ENCODE data around the gene SLC17A5. TPM values are rescaled to one million over a fixed set of nuclear protein-coding genes. Genes with fewer than 3 reads are reported as not detected.
"Not testable (repeated sequence)": the region's sequence is repeated elsewhere in the genome, so short reads cannot be mapped to it uniquely, and the experiment has no call there.

The SLC17A5 gene
- polyA plus RNA-seq, 4 donors, result 17.7 to 20.3 (median 18.9) TPM

GRCh38 chr6:73623480-73623879 is 30.3 kb downstream of the SLC17A5 start:
- DNase-seq (ENCODE audit: low read depth in 4 of 4, low spot score in 2 of 4), result not testable (repeated sequence)

- not testable (repeated sequence) for DNase-seq (ENCODE audit: low read depth in 4 of 4, low spot score in 2 of 4)
Observed at GRCh38 chr6:73618082-73618481, 35.7 kb downstream of the SLC17A5 start.

DNA sequence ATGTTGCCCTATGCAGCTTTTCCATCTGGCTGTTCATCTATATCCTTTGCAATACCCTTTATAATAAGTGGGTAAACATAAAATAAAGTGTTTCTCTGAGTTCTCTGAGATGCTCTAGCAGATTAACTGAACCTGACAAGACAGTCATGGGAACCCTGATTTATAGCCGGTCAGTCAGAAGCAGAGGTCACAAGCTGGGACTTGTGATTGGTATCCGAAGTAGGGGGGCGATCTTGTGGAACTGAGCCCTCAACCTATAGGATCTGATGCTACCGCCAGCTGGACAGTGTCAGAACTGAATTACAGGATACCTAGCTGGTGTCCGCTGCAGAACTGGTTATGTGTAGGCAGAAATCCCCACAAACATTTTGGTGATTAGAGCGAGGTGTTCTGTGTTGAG is 39.0 kb downstream of the SLC17A5 start:
- no peak for DNase-seq (ENCODE audit: low read depth in 4 of 4, low spot score in 2 of 4)

DNA sequence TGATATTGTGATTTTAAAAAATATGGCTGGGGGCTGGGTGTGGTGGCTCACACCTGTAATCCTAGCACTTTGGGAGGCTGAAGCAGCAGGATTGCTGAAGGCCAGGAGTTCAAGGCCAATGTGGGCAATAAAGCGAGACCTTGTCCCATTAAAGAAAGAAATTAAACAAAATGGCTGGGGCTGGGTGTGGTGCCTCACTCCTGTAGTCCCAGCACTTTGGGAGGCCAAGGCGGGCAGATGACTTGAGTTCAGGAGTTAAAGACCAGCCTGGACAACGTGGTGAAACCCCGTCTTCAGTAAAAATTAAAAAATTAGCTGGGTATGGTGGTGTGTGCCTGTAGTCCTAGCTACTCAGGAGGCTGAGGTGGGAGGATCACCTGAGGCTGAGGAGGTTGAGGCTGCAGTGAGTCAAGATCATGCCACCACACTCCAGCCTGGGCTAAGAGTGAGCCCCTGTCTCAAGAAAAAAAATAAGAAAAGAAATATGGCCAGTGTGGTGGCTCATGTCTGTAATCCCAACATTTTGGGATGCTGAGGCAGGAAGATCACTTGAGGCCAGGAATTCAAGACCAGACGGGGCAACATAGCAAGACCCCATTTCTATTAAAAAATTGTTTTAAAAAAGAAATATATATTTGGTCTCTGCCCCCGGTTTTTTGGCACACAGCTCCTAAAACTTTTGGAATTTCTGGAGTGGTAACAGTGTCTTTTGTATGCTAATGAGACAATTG is 39.8 kb downstream of the SLC17A5 start:
- no peak for DNase-seq (ENCODE audit: low read depth in 4 of 4, low spot score in 2 of 4)

DNA sequence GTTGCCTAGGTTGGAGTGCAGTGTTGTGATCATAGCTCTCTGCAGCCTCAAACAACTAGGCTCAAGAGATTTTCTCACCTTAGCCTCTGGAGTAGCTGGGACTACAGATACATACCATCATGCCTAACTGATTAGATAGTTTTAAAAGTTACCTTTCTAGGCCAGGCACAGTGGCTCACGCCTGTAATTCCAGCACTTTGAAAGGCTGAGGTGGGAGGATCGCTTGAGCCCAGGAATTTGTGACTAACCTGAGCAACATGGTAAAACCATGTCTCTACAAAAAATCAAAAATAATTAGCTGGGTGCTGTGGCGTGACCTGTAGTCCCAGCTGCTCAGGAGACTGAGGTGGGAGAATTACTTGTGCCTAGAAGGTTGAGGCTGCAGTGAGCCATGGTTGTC is 41.2 kb downstream of the SLC17A5 start:
- no peak for DNase-seq (ENCODE audit: low read depth in 4 of 4, low spot score in 2 of 4)

DNA sequence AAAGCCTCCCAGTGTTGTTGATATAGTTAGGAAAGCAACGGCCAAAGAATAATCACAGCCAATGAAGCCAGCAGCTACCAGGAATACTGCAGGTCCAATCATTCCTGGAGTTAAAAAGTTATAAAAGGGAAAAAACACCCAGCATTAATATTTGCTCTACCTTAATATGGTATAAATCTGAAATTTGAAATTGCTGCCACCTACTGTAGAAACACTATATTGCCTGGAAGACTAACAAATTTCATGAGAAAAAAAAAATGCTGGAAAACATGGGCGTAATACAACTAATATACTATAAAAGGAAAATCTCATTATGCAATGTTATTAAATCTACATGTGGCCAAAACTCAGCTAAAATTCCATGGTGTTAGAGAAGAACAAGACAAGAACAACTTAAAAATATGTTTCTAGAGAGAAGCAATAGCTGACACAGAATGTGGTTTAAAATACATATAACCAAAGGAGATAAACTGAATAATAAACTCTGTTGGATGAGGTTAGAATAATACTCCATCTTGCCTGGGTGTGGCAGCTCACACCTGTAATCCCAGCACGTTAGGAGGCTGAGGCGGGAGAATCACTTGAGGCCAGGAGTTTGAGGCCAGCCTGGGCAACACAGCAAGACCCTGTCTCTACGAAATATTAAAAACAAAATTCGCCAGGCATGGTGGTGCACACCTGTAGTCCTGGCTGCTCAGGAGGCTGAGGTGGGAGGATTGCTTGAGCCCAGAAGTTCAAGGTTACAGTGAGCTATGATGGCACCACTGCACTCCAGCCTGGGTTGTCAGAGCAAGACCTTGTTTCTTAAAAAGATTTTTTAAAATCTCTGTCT is 43.1 kb downstream of the SLC17A5 start:
- DNase-seq (ENCODE audit: low read depth in 4 of 4, low spot score in 2 of 4), result peak in 1 of 4 donors; percentile 48

- DNase-seq (ENCODE audit: low read depth in 4 of 4, low spot score in 2 of 4), result no peak
Observed at GRCh38 chr6:73608761-73609160, 45.0 kb downstream of the SLC17A5 start.

DNA sequence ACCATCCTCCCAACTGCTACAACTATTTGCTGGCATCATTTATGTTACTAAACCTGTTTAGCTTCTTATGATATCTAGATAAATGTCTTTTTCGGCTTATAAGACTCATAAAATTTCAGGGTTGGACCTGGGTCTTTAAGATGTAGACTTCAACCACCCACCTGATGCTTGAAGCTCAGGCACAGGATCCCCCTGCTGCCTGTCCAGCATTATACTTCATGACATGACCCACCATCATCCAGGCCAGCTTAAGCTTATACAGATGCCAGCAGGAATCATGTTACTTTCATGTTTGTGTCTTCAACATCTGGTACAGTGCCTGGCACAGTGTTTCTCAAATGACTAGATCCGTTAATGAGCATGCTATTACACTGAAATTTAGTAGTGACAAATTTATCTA is 47.4 kb downstream of the SLC17A5 start:
- no peak for DNase-seq (ENCODE audit: low read depth in 4 of 4, low spot score in 2 of 4)

GRCh38 chr6:73604461-73604860 is 49.3 kb downstream of the SLC17A5 start:
- no peak for DNase-seq (ENCODE audit: low read depth in 4 of 4, low spot score in 2 of 4)

DNA sequence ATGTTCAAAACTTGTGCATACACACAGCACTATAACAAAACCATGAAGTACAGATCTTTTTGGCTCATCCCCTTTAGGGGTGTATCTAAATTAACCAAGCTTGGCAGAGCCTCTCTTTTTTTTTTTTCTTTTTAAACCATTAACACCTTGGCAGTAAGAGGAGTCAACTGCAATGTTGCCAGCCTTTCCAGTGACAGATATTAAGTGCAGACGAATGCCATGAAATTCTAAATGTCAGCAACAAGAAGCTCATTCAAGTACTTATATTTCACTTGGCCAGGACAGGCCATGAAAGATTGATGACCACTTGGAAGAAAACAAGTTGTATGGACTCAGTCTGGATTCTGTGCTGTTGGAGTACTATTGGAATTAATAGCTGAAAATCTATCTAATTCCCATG is 49.8 kb downstream of the SLC17A5 start:
- DNase-seq (ENCODE audit: low read depth in 4 of 4, low spot score in 2 of 4), result no peak

GRCh38 chr6:73586416-73586974 is 67.3 kb downstream of the SLC17A5 start:
- no peak for DNase-seq (ENCODE audit: low read depth in 4 of 4, low spot score in 2 of 4)

GRCh38 chr6:73585566-73586415 is 68.0 kb downstream of the SLC17A5 start:
- DNase-seq (ENCODE audit: low read depth in 4 of 4, low spot score in 2 of 4), result peak in 3 of 4 donors; percentile 48 to 71 (median 63)

DNA sequence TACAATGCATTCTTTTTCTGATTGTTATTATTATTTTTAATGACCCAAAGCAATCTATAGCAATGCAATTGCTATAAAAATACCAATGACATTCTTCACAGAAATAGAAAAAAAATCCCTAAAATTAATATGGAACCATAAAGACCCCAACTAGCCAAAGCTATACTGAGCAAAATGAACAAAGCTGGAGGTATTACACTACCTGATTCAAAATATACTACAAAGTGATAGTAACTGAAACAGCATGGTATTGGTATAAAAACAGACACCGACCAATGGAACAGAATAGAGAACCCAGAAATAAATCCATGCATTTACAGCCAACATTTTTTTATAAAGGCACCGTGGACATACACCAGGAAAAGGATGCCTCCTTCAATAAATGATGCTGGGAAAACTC is 72.5 kb downstream of the SLC17A5 start:
- DNase-seq (ENCODE audit: low read depth in 4 of 4, low spot score in 2 of 4), result no peak

DNA sequence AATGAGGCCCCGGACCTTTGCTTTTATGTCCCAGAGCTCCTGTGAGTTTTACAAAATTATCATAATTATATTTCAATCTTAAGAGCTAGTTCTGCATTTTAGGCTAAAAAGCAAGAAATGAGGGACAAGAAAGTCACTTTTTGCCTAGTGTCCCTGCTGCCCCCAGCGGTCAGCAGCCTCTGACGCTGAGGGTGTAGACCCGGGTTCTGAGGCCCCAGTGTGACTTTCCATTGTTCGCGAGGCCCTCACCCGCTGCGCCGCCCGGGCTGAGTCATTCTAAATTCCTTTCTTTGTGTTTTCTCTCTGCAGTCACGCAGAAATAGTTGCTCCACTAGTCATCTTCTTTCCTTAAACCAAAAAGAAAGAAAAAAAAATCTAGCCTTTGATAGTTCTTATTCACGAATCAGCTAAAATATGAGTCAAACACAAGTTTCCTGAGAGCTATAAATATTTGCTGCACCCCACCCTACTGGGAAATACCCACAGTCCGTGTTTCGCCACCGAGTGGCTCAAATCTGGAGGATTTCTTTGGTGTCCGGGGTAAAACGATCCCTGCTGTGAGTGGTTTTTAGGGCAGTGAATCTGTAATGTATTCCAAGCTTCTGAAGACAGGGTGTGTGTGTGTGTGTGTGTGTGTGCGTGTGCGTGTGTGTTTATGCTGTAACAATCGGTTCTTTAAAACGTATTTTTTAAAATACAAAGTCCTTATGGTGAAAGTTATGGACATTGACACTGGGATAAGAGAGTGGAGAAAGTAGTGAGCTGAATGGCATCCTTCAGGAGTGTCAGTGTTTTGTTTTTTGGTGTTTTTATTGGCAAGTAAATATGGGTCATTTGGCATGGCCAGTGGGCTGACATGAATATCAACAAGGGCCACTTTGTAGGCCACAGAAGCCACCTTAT is 73.3 kb downstream of the SLC17A5 start:
- peak in 3 of 4 donors; percentile 53 to 55 (median 55) for DNase-seq (ENCODE audit: low read depth in 4 of 4, low spot score in 2 of 4)

DNA sequence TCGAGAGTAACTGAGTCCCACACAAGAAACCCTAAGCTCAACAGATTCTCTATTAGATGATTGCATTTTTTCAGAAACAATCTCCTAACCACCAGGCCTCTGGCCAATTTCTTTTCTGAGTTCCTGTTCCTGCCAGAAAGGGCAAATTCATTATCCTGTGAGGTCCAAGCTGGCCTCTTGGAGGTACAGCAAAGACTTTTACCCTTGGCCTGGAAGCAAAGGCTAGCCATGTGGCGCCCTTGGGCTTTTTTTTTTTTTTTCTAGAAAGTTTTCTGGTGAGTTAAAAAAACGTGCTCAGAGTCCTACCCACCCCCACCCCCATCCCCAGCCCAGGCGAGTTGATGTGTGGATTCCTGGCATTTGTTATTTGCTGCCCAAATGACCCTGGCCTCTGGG is 73.9 kb downstream of the SLC17A5 start:
- peak in 1 of 4 donors; percentile 32 for DNase-seq (ENCODE audit: low read depth in 4 of 4, low spot score in 2 of 4)

GRCh38 chr6:73579389-73579788 is 74.4 kb downstream of the SLC17A5 start:
- DNase-seq (ENCODE audit: low read depth in 4 of 4, low spot score in 2 of 4), result no peak

- no peak for DNase-seq (ENCODE audit: low read depth in 4 of 4, low spot score in 2 of 4)
Observed at GRCh38 chr6:73577676-73578075, 76.1 kb downstream of the SLC17A5 start.

GRCh38 chr6:73572531-73572930 is 81.3 kb downstream of the SLC17A5 start:
- DNase-seq (ENCODE audit: low read depth in 4 of 4, low spot score in 2 of 4), result not testable (repeated sequence)
